Prostate gland (tissue), 2 donors: ENCODE data around the gene ITPR2. TPM values are rescaled to one million over a fixed set of nuclear protein-coding genes. Genes with fewer than 3 reads are reported as not detected.
"Not testable (repeated sequence)": the region's sequence is repeated elsewhere in the genome, so short reads cannot be mapped to it uniquely, and the experiment has no call there.

Source experiments
- DNase-seq: peaks from one replicate; pipeline ENCODE4 v3.0.0-alpha.2; 2019; ENCODE audit warnings: low spot score
- H3K27ac ChIP-seq, 2 donors: fragments of 200-600 bp; sonication (generic); 2 replicates each; pipeline ENCODE4 v1.5.1; 2017 to 2019
- H3K27me3 ChIP-seq: fragments of 200-600 bp; sonication (generic); replicated peaks from 2 replicates; pipeline ENCODE4 v1.5.1; 2019; ENCODE audit not compliant: insufficient read depth
- H3K36me3 ChIP-seq, 2 donors: fragments of 200-600 bp; sonication (generic); 1 replicate in 1 of 2; 2 replicates in 1 of 2; pipeline versions ENCODE4 v1.5.1 to v1.8.1; 2017 to 2019
- H3K4me1 ChIP-seq: fragments of 200-600 bp; sonication (generic); replicated peaks from 2 replicates; pipeline ENCODE4 v1.5.1; 2019
- H3K4me3 ChIP-seq, 2 donors: fragments of 200-600 bp; sonication (generic); 2 replicates each; pipeline ENCODE4 v1.5.1; 2017 to 2019
- H3K9me3 ChIP-seq: fragments of 200-600 bp; sonication (generic); 2 replicates; pipeline ENCODE4 v1.5.1; 2017
- CTCF ChIP-seq, 4 experiments: fragments of 200-600 bp in 2 of 4; fragments of 450-650 bp in 2 of 4; sonication (generic) in 2 of 4; IDR thresholded peaks; 1 replicate in 3 of 4; 2 replicates in 1 of 4; pipeline ENCODE4 v1.5.1; 2016 to 2019; ENCODE audit warnings: antibody characterized with exemption in 4 of 4, mild to moderate bottlenecking in 2 of 4, moderate library complexity in 2 of 4
- POLR2A ChIP-seq: fragments of 450-650 bp; IDR thresholded peaks from one replicate; pipeline ENCODE4 v1.6.1; 2016; ENCODE audit warnings: antibody characterized with exemption, mild to moderate bottlenecking
- POLR2AphosphoS5 ChIP-seq: sonication (generic); formaldehyde crosslinking; IDR thresholded peaks from one replicate; pipeline ENCODE4 v1.6.1; 2017; ENCODE audit warnings: antibody characterized with exemption
- WGBS: methylation state at CpG from one replicate; pipeline ENCODE4 v1.1.5; 2018; 5-methylcytosine and 5-hydroxymethylcytosine counted together
- intact Hi-C: fragments of 100-400 bp; cut with DNase I; formaldehyde crosslinking; loops from one replicate; pipeline ENCODE4 v1.14.2; 2022
- total RNA-seq, 2 donors: library from RNA; depleted of rRNA; stranded (reverse); fragments of >200 nt; gene quantifications; one replicate each; pipeline ENCODE4 v1.1.0, GENCODE V29; 2016

The ITPR2 gene
- total RNA-seq, 2 donors from 2014 or later: 30.0 to 44.4 TPM

- Histone ChIP-seq H3K36me3 (peaks cover 0 to 4% of the 10 kb centered on the region in 2 donors), H3K4me1 (no peaks in the 10 kb centered on the region), H3K4me3 (no peak overlapping the region), H3K9me3 (no peaks in the 10 kb centered on the region), H3K27me3 (no peaks in the 10 kb centered on the region), H3K27ac (no peak overlapping the region)
- intact Hi-C loops: no loop called here
- 66% methylated on average over 3 of the region's 3 CpGs for WGBS
- TF ChIP-seq POLR2AphosphoS5: no peak
- no peak for TF ChIP-seq CTCF (IDR thresholded peaks at IDR 0.05)
- TF ChIP-seq POLR2A: no peak
- DNase-seq: no peak
Measured at GRCh38 chr12:26680727-26681455, 152.1 kb downstream of the ITPR2 start.

- 27% methylated on average over 4 of the region's 4 CpGs for WGBS
- H3K36me3 ChIP-seq: no peaks in the 10 kb centered on the region
- H3K9me3 ChIP-seq: no peaks in the 10 kb centered on the region
- no peak for DNase-seq
- no peaks in the 10 kb centered on the region for H3K4me1 ChIP-seq
- H3K27me3 ChIP-seq: no peaks in the 10 kb centered on the region
- no peak overlapping the region for H3K4me3 ChIP-seq
- intact Hi-C loops: no loop called here
- no peak for TF ChIP-seq CTCF (IDR thresholded peaks at IDR 0.05)
- no peak for TF ChIP-seq POLR2AphosphoS5
- TF ChIP-seq POLR2A: no peak
- no peak overlapping the region for H3K27ac ChIP-seq
Measured at GRCh38 chr12:26678697-26679660, 154.0 kb downstream of the ITPR2 start.

GRCh38 chr12:26671487-26671886, 161.5 kb downstream of the ITPR2 start:
- H3K27me3 ChIP-seq, H3K27ac ChIP-seq, H3K36me3 ChIP-seq, DNase-seq, H3K4me3 ChIP-seq, H3K4me1 ChIP-seq, H3K9me3 ChIP-seq, intact Hi-C loops: not testable (repeated sequence)
- 78% methylated on average over 2 of the region's 5 CpGs for WGBS

GRCh38 chr12:26668847-26669246, 164.1 kb downstream of the ITPR2 start:
- intact Hi-C loops: no loop called here
- Histone ChIP-seq H3K4me1 (no peaks in the 10 kb centered on the region), H3K4me3 (no peak overlapping the region), H3K36me3 (no peaks in the 10 kb centered on the region), H3K9me3 (no peaks in the 10 kb centered on the region), H3K27ac (no peak overlapping the region), H3K27me3 (no peaks in the 10 kb centered on the region)
- TF ChIP-seq POLR2AphosphoS5: no peak
- no peak for TF ChIP-seq POLR2A
- TF ChIP-seq CTCF (IDR thresholded peaks at IDR 0.05): no peak
- no peak for DNase-seq
- WGBS: 73% methylated on average over 3 of the region's 3 CpGs

- H3K27me3 ChIP-seq: no peaks in the 10 kb centered on the region
- WGBS: 74% methylated on average over 1 of the region's 1 CpG
- no peaks in the 10 kb centered on the region for H3K36me3 ChIP-seq
- no peak overlapping the region for H3K27ac ChIP-seq
- no peak for DNase-seq
- intact Hi-C loops: no loop called here
- TF ChIP-seq POLR2A (no peak), CTCF (IDR thresholded peaks at IDR 0.05) (no peak), POLR2AphosphoS5 (no peak)
- no peaks in the 10 kb centered on the region for H3K9me3 ChIP-seq
- no peaks in the 10 kb centered on the region for H3K4me1 ChIP-seq
- H3K4me3 ChIP-seq: no peak overlapping the region
Measured at GRCh38 chr12:26668230-26668629, 164.8 kb downstream of the ITPR2 start.
